MM.1S (cell line): Measurements from ENCODE around the gene SP100.
"Not testable (repeated sequence)": the region's sequence is repeated elsewhere in the genome, so short reads cannot be mapped to it uniquely, and the experiment has no call there.

Experiments
- DNase-seq: peaks from one replicate; pipeline ENCODE4 v3.0.0-alpha.2; 2015
- H2AFZ ChIP-seq: fragments of 300-600 bp; sonication (generic); 2 replicates; pipeline ENCODE4 v1.6.0; 2016; ENCODE audit warnings: antibody characterized with exemption, low read length
- H3F3A ChIP-seq: fragments of 300-600 bp; sonication (generic); 2 replicates; pipeline ENCODE4 v1.6.1; 2016; ENCODE audit warnings: mild to moderate bottlenecking, antibody characterized with exemption, low read length, moderate library complexity, mixed read lengths; ENCODE audit not compliant: insufficient read depth
- H3K27ac ChIP-seq: fragments of 300-600 bp; sonication (generic); 2 replicates; pipeline ENCODE4 v1.5.1; 2016; ENCODE audit warnings: mild to moderate bottlenecking, low read length
- H3K27me3 ChIP-seq: fragments of 300-600 bp; sonication (generic); replicated peaks from 2 replicates; pipeline ENCODE4 v1.6.0; 2016; ENCODE audit warnings: low read length; ENCODE audit not compliant: insufficient read depth
- H3K36me3 ChIP-seq: fragments of 300-600 bp; sonication (generic); replicated peaks from 2 replicates; pipeline ENCODE4 v1.6.1; 2016; ENCODE audit warnings: mild to moderate bottlenecking, low read length, mixed read lengths; ENCODE audit not compliant: insufficient read depth
- H3K4me1 ChIP-seq: fragments of 300-600 bp; sonication (generic); 2 replicates; pipeline ENCODE4 v1.6.1; 2016; ENCODE audit warnings: low read length, mixed read lengths
- H3K4me2 ChIP-seq: fragments of 300-600 bp; sonication (generic); 2 replicates; pipeline ENCODE4 v1.6.0; 2016; ENCODE audit warnings: low read depth, low read length
- H3K4me3 ChIP-seq: fragments of 300-600 bp; sonication (generic); 2 replicates; pipeline ENCODE4 v1.5.1; 2016; ENCODE audit warnings: low read length, mixed read lengths
- H3K79me2 ChIP-seq: fragments of 300-600 bp; sonication (generic); 2 replicates; pipeline ENCODE4 v1.6.1; 2016; ENCODE audit warnings: mixed run types, low read length, mixed read lengths
- H3K9ac ChIP-seq: fragments of 300-600 bp; sonication (generic); 2 replicates; pipeline ENCODE4 v1.6.1; 2016; ENCODE audit warnings: low read length, mixed read lengths
- H3K9me2 ChIP-seq: fragments of 300-600 bp; sonication (generic); replicated peaks from 2 replicates; pipeline ENCODE4 v1.6.1; 2016; ENCODE audit warnings: mild to moderate bottlenecking, low read length, mixed read lengths; ENCODE audit not compliant: insufficient read depth
- H3K9me3 ChIP-seq: fragments of 300-600 bp; sonication (generic); replicated peaks from 2 replicates; pipeline ENCODE4 v1.6.1; 2016; ENCODE audit warnings: mild to moderate bottlenecking, low read length, mixed read lengths; ENCODE audit not compliant: insufficient read depth
- H4K20me1 ChIP-seq: fragments of 300-600 bp; sonication (generic); 2 replicates; pipeline ENCODE4 v1.6.1; 2016; ENCODE audit warnings: mild to moderate bottlenecking, low read length, moderate library complexity, mixed read lengths; ENCODE audit not compliant: insufficient read depth
- CTCF ChIP-seq: fragments of 300-600 bp; sonication (generic); IDR thresholded peaks from 2 replicates; pipeline ENCODE4 v1.5.1; 2016; ENCODE audit warnings: antibody characterized with exemption, low read length, mixed read lengths
- EZH2 ChIP-seq: fragments of 300-600 bp; sonication (generic); optimal IDR thresholded peaks from 2 replicates; pipeline ENCODE3; 2017; ENCODE audit warnings: low read depth, mild to moderate bottlenecking, antibody characterized with exemption, low read length, mixed read lengths
- EZH2phosphoT487 ChIP-seq: fragments of 300-600 bp; sonication (generic); IDR thresholded peaks from 2 replicates; pipeline ENCODE4 v1.6.1; 2018; ENCODE audit warnings: antibody characterized with exemption, low read length

The SP100 gene

GRCh38 chr2:230394301-230394700 lies 21.7 kb upstream of the SP100 start:
- H3F3A ChIP-seq: no peaks in the 10 kb centered on the region
- no peak overlapping the region for H3K9ac ChIP-seq

GRCh38 chr2:230398698-230399097 lies 17.3 kb upstream of the SP100 start:
- H4K20me1 ChIP-seq, H3K4me3 ChIP-seq, H3K27me3 ChIP-seq, H2AFZ ChIP-seq, H3F3A ChIP-seq, H3K79me2 ChIP-seq, H3K9me3 ChIP-seq, H3K4me1 ChIP-seq, H3K4me2 ChIP-seq, H3K27ac ChIP-seq, DNase-seq, H3K36me3 ChIP-seq, H3K9me2 ChIP-seq, H3K9ac ChIP-seq: not testable (repeated sequence)

More at GRCh38 chr2:230394301-230394700, 21.7 kb upstream of the SP100 start:
- H4K20me1 ChIP-seq: no peaks in the 10 kb centered on the region
- H2AFZ ChIP-seq: no peak overlapping the region
- no peaks in the 10 kb centered on the region for H3K4me1 ChIP-seq
- H3K4me3 ChIP-seq: no peak overlapping the region
- H3K79me2 ChIP-seq: no peaks in the 10 kb centered on the region
- DNase-seq: no peak
- H3K27me3 ChIP-seq: no peaks in the 10 kb centered on the region
- H3K9me2 ChIP-seq: no peaks in the 10 kb centered on the region
- TF ChIP-seq CTCF (no peak), EZH2 (no peak), EZH2phosphoT487 (no peak)
- H3K27ac ChIP-seq: no peak overlapping the region
- no peaks in the 10 kb centered on the region for H3K9me3 ChIP-seq
- no peak overlapping the region for H3K4me2 ChIP-seq
- H3K36me3 ChIP-seq: no peaks in the 10 kb centered on the region

GRCh38 chr2:230400041-230400440 lies 16.0 kb upstream of the SP100 start:
- Histone ChIP-seq H4K20me1 (no peaks in the 10 kb centered on the region), H2AFZ (no peak overlapping the region), H3K27ac (no peak overlapping the region), H3K9ac (no peak overlapping the region), H3K4me3 (no peak overlapping the region), H3K36me3 (no peaks in the 10 kb centered on the region), H3K79me2 (no peaks in the 10 kb centered on the region), H3K9me3 (no peaks in the 10 kb centered on the region), H3F3A (no peaks in the 10 kb centered on the region), H3K27me3 (no peaks in the 10 kb centered on the region), H3K4me2 (no peak overlapping the region), H3K4me1 (no peaks in the 10 kb centered on the region), H3K9me2 (no peaks in the 10 kb centered on the region)
- TF ChIP-seq CTCF (no peak), EZH2 (no peak), EZH2phosphoT487 (no peak)
- DNase-seq: no peak

GRCh38 chr2:230400454-230400853 lies 15.5 kb upstream of the SP100 start:
- TF ChIP-seq EZH2phosphoT487 (no peak), EZH2 (no peak), CTCF (no peak)
- Histone ChIP-seq H3K27me3 (no peaks in the 10 kb centered on the region), H3K4me3 (no peak overlapping the region), H3K4me1 (no peaks in the 10 kb centered on the region), H3K9me3 (no peaks in the 10 kb centered on the region), H3K79me2 (no peaks in the 10 kb centered on the region), H3K27ac (no peak overlapping the region), H3K36me3 (no peaks in the 10 kb centered on the region), H3K9me2 (no peaks in the 10 kb centered on the region), H3F3A (no peaks in the 10 kb centered on the region), H3K9ac (no peak overlapping the region), H2AFZ (no peak overlapping the region), H4K20me1 (no peaks in the 10 kb centered on the region), H3K4me2 (no peak overlapping the region)
- no peak for DNase-seq

- not testable (repeated sequence) for H3K79me2 ChIP-seq, H3F3A ChIP-seq, H4K20me1 ChIP-seq, H2AFZ ChIP-seq, H3K9me2 ChIP-seq, H3K4me2 ChIP-seq, H3K9ac ChIP-seq, H3K4me3 ChIP-seq, H3K27ac ChIP-seq, H3K9me3 ChIP-seq, DNase-seq, H3K4me1 ChIP-seq, H3K36me3 ChIP-seq, H3K27me3 ChIP-seq
These were observed 15.0 kb upstream of the SP100 start for GRCh38 chr2:230401026-230401425.
